Mesenteric fat pad (tissue), 1 donor: ENCODE results near the gene NR1D1. TPM values are rescaled to one million over a fixed set of nuclear protein-coding genes. Genes with fewer than 3 reads are reported as not detected.

ENCODE experiments used
- DNase-seq: peaks from one replicate; pipeline ENCODE4 v3.0.0-alpha.2; 2020; ENCODE audit warnings: low spot score
- long read RNA-seq: library from polyadenylated mRNA; unstranded; transcript quantifications from one replicate; pipeline ENCODE4 v2.0.0, GENCODE V29; 2020
- total RNA-seq: library from RNA; stranded (reverse); fragmentation: NEBNext Ultra II Directional; extraction: Animal tissue kit (Norgen Biotek cat#: 25700); gene quantifications from one replicate; pipeline ENCODE4 v1.2.1, GENCODE V29; 2021
- donor health status: DM: yes; HTN: yes; CAD: no.

The NR1D1 gene
- total RNA-seq: 15.5 TPM
- long read RNA-seq, partial matches to known transcripts: 4 of 9 reads
- long read RNA-seq, other reads (novel, unspliced or antisense): 3 of 9 reads

DNA sequence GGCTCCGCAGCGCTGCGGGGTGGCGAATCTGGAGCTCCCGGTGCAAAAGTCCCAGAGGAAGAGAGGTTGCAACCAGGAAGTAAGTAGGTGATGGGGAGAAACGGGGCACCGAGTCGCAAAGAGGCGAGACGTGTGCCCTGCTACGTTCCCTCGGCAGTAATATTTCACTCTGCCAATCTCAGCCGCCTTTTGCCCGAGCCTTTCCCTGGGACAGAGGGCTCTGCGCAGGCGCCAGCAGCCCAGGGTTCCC lies at the start of gene NR1D1:
Gene NR1D1 (minus strand): TSS at position 171 of the 250 bp plus-strand sequence. CDS start 495 bp downstream, outside the sequence.
- no peak for DNase-seq

GRCh38 chr17:40148527-40148926 lies 48.1 kb upstream of the NR1D1 start:
- DNase-seq: no peak

DNA sequence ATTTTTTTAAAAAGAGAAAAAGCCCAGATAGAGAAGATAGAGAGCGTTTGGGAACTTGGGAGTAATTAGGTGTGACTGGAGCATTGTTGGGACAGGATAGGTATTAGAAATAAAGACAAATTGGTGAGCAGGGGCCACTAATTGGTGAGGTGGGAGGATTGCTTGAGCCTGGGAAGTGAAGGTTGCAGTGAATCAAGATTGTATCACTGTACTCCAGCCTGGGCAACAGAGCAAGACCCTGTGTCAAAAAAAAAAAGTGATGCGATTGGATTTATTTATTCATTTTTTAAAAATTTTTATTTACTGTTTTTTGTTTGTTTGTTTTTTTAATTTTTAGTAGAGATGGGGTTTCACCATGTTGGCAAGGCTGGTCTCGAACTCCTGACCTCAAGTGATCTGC lies 45.1 kb upstream of the NR1D1 start:
- DNase-seq: no peak

DNA sequence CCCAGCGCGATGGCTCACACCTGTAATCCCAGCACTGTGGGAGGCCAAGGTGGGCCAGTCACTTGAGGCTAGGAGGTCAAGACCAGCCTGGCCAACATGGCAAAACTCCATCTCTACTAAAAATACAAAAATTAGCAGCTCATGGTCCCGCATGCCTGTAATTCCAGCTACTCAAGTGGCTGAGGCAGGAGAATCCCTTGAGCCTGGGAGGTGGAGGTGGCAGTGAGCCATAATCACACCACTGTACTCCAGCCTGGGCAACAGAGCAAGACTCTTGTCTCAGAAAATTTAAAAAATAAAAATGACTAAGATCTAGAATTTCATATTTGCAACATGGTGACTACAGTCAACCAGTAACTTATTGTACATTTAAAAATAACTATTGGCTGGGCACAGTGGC lies 42.8 kb upstream of the NR1D1 start:
- peak; percentile 41 for DNase-seq

GRCh38 chr17:40139566-40140058 lies 39.2 kb upstream of the NR1D1 start:
- DNase-seq: no peak

GRCh38 chr17:40135817-40136216 lies 35.4 kb upstream of the NR1D1 start:
- no peak for DNase-seq

- DNase-seq: no peak
These were observed 33.8 kb upstream of the NR1D1 start for GRCh38 chr17:40134184-40134583.

GRCh38 chr17:40130352-40131042 lies 30.1 kb upstream of the NR1D1 start:
- DNase-seq: no peak

DNA sequence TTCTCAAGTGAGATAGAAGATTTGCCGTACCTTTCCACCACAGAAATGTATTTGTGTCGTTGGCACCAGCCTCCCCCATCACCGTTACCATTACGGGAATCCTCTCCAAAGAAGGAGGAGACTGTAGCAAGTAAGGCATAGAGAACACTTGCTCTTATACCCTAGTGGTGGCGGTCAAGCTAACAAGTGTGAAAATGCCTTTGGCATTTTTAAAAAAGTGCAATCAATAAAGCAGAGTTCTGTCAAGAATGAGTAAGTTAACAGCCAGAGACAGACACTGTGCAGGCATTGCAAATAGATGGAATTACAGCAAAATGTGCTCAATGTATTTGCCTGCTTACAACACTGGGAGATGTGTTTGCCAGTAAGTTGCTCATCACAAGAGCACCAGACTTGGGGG lies 29.1 kb upstream of the NR1D1 start:
- no peak for DNase-seq

- DNase-seq: no peak
These were observed 24.1 kb upstream of the NR1D1 start for GRCh38 chr17:40124279-40125141.

- no peak for DNase-seq
These were observed 23.4 kb upstream of the NR1D1 start for GRCh38 chr17:40123811-40124114.

DNA sequence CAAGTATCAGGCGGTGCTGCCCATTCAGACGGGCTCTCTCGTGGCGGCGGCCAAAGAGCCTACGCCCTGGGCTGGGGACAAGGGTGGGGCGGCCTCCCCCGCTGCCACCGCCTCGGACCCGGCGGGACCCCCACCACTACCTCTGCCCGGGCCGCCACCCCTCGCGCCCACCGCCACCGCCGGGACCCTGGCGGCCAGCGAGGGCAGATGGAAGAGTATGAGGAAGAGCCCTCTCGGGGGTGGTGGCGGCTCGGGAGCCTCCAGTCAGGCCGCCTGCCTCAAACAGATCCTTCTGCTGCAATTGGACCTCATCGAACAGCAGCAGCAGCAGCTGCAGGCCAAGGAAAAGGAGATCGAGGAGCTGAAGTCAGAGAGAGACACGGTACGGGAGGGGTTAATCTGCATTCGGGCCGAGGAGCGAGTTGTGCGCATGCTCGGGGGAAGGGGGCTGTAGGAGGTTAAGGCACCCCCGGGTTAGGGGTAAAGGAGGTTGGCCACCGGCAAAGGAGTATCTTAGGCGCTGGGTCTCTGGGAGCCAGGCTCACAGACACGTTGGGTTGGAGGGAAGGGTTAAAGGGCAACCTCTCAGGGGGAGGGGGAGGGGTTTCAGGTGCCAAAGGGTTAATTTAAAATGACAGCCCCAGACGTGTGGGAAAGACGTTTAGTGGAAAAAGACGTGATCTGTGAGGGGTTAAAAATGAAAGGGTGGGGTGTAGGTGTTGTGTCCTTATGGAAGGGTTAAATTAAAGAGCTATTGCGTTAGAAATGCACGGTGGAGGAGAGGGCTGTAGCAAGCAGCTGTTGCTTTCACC lies 22.8 kb upstream of the NR1D1 start:
- DNase-seq: peak; percentile 89

DNA sequence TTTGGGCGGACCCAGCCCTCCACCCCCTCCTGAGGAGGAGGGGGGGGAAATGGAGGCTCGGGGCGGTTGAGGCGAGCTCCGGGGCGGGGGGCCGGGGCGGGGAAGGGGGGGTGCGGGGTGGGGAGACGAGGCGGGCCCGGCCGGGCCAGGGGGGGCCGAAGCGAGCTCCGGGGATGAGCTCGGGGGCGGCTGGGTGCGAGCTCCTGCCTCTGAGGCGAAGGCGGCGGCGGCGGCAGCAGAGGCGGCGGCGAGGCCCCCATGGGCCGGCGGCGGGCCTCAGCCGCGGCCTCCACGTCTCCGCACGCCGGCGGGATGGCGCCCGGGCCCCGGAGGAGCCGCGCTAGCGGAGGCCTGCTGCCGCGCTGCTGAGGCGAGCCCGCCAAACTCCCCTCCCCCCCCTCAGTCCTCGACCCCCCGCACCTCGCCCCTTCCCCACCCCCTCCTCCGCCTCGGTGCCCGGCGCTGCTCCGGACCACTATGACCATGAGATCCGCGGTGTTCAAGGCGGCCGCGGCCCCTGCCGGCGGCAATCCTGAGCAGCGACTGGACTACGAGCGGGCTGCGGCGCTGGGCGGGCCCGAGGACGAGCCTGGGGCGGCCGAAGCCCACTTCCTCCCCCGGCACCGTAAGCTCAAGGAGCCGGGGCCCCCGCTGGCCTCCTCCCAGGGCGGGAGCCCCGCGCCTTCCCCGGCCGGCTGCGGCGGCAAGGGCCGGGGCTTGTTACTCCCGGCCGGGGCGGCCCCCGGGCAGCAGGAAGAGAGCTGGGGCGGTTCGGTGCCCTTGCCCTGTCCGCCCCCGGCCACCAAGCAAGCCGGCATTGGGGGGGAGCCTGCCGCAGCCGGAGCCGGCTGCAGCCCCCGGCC lies 22.0 kb upstream of the NR1D1 start:
- peak; percentile 89 for DNase-seq

DNA sequence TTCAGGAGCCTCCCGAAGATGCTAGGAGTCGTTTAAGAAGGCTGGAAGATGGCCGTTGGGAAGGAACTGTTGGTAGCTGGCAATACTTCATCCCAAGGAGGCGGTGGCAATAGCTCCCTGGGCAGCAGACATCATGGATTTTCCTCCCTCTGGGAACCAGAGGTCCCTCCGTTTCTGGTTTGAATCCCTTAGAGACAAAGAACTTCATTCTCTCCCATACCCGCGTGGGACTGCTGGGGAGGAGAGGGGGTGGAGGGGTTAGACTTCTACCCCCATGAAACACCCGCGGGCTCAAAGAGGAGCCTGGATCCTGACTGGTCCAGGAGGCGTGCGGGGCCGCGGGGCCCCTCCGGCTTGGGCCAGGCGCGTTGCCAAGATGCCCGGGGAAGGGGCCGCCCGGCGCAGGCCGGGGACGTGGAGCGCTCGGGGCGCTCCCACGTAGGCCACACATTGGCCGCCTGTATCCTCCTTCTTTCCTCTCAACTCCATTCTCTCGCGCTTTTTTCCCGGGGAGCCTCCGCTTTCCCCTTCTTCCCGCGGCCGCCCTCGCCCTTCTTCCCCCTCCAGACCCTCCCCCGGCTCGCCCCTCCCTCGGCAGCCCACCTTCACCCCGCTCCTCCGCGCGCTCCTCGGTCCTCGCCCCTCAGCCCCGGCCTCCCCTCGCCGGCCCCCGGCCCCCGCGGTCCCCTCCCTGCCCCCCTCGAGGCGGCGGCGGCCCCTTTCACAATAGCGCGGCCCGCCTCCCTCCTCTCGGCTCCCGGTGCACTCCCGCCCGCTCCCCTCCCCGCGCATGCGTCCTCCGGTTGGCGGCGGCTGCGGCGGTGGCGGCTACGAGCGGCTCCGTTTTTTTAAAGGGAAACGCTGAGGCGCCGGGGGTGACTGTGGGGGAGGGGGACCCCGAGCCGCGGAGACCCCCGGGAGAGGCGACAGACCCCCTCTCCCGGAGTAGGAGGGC lies 21.1 kb upstream of the NR1D1 start, which contains the start of gene MSL1:
Gene MSL1 (plus strand): TSS at position 791 of the 955 bp plus-strand sequence. CDS start 642 bp downstream, outside the sequence.
- DNase-seq: peak; percentile 97

GRCh38 chr17:40115101-40115436 lies 14.7 kb upstream of the NR1D1 start:
- no peak for DNase-seq

- DNase-seq: no peak
These were observed 13.5 kb upstream of the NR1D1 start for GRCh38 chr17:40113907-40114245.

GRCh38 chr17:40113110-40113906 lies 12.9 kb upstream of the NR1D1 start:
- DNase-seq: peak; percentile 92

DNA sequence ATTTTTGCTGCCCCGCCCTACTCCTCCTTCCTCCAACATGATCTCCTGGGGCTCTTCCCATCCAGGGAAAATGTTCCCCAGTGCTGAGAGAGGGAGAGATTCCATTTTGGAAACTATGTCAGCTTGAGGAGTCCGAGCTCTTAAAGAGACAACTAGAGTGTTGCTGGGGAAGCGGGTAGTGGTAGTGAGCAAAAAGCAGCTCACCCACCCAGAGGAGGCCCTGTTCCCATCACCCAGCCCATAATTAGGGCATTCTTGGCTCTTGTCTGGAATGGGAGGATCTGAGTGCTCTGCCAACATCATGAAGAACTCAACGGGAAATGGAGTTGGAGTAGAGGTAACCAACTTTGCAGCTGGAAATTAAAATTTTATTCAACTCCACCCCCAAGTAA lies 12.3 kb upstream of the NR1D1 start:
- DNase-seq: peak; percentile 57

DNA sequence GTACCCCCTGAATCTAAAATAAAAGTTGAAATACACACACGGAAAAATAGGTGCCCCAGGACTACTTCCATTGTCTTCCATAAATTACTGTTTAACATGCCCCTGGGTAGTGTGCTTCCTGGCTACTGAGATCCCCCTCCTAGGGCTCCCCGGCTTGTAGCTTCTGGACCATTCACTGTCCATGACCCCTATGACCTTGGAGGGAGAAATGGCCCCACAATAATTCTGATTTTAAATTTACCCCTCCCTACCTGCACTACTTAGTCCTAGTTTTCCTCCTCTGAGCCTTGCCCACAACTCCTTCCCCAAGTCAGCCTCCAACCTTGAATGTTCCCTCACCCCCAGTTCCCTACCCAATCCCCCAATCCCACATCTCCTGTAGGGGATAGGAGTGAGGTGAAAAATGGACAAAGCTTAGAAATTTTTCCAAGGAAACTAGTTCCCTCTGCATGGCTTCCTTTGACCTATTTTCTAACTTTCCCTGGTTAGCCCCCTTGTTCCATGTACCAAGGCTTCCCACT lies 11.9 kb upstream of the NR1D1 start:
- no peak for DNase-seq
